K562 (cell line): ENCODE measurements around the gene PDZK1.

ENCODE experiments used
- NR2F6 ChIP-seq: fragments of 450-650 bp; formaldehyde crosslinking; IDR thresholded peaks from 2 replicates; pipeline ENCODE4 v1.4.0; 2020; ENCODE audit warnings: mild to moderate bottlenecking
- RBM34 ChIP-seq: fragments of 200-400 bp; formaldehyde crosslinking; IDR thresholded peaks from 2 replicates; pipeline ENCODE4 v1.6.1; 2018; ENCODE audit warnings: low read length, borderline replicate concordance; ENCODE audit not compliant: insufficient read depth
- TF ChIP-seq, protein P1 (sequence below), 3 experiments: IDR thresholded peaks in 2 of 3; conservative IDR thresholded peaks in 1 of 3; 2 replicates each; pipeline ENCODE4 v1.5.1; 2011 to 2012; ENCODE audit warnings: low read length in 3 of 3, mild to moderate bottlenecking in 3 of 3, control low read depth in 2 of 3, improper control_type of control experiment in 1 of 3, inconsistent platforms in 1 of 3, low read depth in 1 of 3, mixed read lengths in 1 of 3, moderate library complexity in 1 of 3; ENCODE audit not compliant: insufficient read depth in 2 of 3

DNA sequence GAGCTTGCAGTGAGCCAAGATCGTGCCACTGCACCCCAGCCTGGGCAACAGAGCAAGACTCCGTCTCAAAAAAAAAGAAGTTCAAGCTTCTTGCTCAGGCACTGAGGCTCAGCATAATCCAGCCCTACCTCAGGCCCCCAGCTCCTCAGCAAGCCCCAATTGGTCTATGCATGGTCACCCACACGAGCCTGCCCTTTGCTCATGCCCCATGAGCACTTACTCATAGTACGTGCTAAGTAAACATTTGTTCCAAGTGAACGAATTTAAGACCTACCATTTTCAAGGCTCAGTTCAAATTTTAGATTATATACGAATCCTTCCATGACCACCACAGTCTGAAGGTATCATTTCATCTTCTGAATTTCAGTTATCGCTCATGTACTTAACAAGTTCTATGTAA lies 4.3 kb downstream of the PDZK1 start:
- TF ChIP-seq NR2F6 (no peak), RBM34 (no peak)
- TF ChIP-seq, protein P1, sequence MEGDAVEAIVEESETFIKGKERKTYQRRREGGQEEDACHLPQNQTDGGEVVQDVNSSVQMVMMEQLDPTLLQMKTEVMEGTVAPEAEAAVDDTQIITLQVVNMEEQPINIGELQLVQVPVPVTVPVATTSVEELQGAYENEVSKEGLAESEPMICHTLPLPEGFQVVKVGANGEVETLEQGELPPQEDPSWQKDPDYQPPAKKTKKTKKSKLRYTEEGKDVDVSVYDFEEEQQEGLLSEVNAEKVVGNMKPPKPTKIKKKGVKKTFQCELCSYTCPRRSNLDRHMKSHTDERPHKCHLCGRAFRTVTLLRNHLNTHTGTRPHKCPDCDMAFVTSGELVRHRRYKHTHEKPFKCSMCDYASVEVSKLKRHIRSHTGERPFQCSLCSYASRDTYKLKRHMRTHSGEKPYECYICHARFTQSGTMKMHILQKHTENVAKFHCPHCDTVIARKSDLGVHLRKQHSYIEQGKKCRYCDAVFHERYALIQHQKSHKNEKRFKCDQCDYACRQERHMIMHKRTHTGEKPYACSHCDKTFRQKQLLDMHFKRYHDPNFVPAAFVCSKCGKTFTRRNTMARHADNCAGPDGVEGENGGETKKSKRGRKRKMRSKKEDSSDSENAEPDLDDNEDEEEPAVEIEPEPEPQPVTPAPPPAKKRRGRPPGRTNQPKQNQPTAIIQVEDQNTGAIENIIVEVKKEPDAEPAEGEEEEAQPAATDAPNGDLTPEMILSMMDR (IDR thresholded peaks at IDR 0.05 in 2 of 3, conservative IDR thresholded peaks at IDR 0.05 in 1 of 3; ENCODE audit: insufficient read depth in 2 of 3, low read depth in 1 of 3, low read length in 3 of 3): no peak
